ENCODE results near the gene EN2. TPM values are rescaled to one million over a fixed set of nuclear protein-coding genes. Genes with fewer than 3 reads are reported as not detected.

Gene EN2
- total and polyA plus RNA-seq, 2 of the 13 experiments (the other 11 are each of a cell fraction or from before 2014, with no cell fraction given) = not detected

DNA sequence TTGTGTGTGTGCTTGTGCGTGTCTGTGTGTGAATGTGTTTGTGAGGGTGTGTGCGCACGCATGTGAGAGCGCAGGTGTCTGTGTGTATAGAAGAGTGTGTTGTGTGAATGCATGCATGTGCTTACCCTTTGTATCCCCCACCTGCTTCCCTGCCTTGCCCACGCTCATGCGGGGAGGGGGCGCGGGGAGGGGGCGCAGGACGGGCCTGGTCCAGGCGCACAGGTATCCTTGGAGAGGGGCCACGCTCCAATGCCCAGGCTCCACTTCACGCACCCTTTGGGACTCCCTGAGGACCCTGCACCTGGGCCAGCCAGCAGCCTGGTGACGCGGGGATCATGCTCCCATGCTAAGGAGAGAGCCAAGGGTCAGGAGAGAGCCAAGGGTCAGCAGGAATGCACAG lies 47.9 kb upstream of the EN2 start:
- no peak for DNase-seq (ENCODE audit: low spot score)
- ChIA-PET CTCF (ENCODE audit: low intra/inter-chr PET ratio, low total read pairs) (no interaction called here), POLR2A (no interaction called here)
- Histone ChIP-seq H3K27me3 (ENCODE audit: control insufficient read depth in 1 of 2, insufficient read depth in 2 of 2, low read length in 2 of 2) (peaks cover 3 to 42% of the 10 kb centered on the region in 2 experiments; a peak in 4 of 5 replicates), H3K9ac (ENCODE audit: insufficient read depth, low read depth, low read length) (no peak overlapping the region), H2AFZ (ENCODE audit: low read length) (no peak overlapping the region), H3K4me3 (replicated peaks in 1 of 3; ENCODE audit: insufficient read depth in 1 of 3, low read depth in 2 of 3, low read length in 3 of 3) (no peak overlapping the region), H3K4me1 (ENCODE audit: insufficient read depth, low read length) (no peaks in the 10 kb centered on the region), H4K20me1 (ENCODE audit: insufficient read depth, low read length) (no peaks in the 10 kb centered on the region), H3K27ac (ENCODE audit: extremely low read length, insufficient read depth, low read length) (no peak overlapping the region), H3K4me2 (ENCODE audit: low read depth, low read length) (no peak overlapping the region), H3K9me3 (ENCODE audit: low read length) (no peaks in the 10 kb centered on the region), H3K36me3 (replicated peaks in 1 of 2; ENCODE audit: control insufficient read depth in 1 of 2, insufficient read depth in 2 of 2, low read length in 2 of 2) (no peaks in the 10 kb centered on the region), H3K79me2 (ENCODE audit: insufficient read depth, low read length) (no peaks in the 10 kb centered on the region)
- TF ChIP-seq ZNF562 (CRISPR knock-in tag; IDR thresholded peaks at IDR 0.05; ENCODE audit: borderline replicate concordance) (no peak), HOXA7 (CRISPR knock-in tag; IDR thresholded peaks at IDR 0.05) (no peak), SMARCC2 (IDR thresholded peaks at IDR 0.05) (no peak), ZSCAN22 (CRISPR knock-in tag; IDR thresholded peaks at IDR 0.05) (no peak), ZNF720 (CRISPR knock-in tag; IDR thresholded peaks at IDR 0.05) (no peak), NCOA5 (CRISPR knock-in tag; IDR thresholded peaks at IDR 0.05) (no peak), ADNP (CRISPR knock-in tag; IDR thresholded peaks at IDR 0.05) (no peak), SIN3A (IDR thresholded peaks at IDR 0.05; ENCODE audit: borderline replicate concordance, low read depth, low read length) (no peak), KLF9 (CRISPR knock-in tag; IDR thresholded peaks at IDR 0.05; ENCODE audit: low read depth) (no peak), PTBP1 (IDR thresholded peaks at IDR 0.05; ENCODE audit: low read depth, low read length, poor library complexity, severe bottlenecking) (no peak), MIXL1 (CRISPR knock-in tag; IDR thresholded peaks at IDR 0.05) (no peak), NFE2L1 (CRISPR knock-in tag; IDR thresholded peaks at IDR 0.05; ENCODE audit: borderline replicate concordance) (no peak), SYNCRIP (IDR thresholded peaks at IDR 0.05; ENCODE audit: insufficient read depth, low read depth, low read length) (no peak), KDM5B (CRISPR knock-in tag; IDR thresholded peaks at IDR 0.05; ENCODE audit: borderline replicate concordance) (no peak), SMAD1 (CRISPR knock-in tag; IDR thresholded peaks at IDR 0.05; ENCODE audit: borderline replicate concordance, low read depth) (no peak)
- TF ChIP-seq, protein P1, sequence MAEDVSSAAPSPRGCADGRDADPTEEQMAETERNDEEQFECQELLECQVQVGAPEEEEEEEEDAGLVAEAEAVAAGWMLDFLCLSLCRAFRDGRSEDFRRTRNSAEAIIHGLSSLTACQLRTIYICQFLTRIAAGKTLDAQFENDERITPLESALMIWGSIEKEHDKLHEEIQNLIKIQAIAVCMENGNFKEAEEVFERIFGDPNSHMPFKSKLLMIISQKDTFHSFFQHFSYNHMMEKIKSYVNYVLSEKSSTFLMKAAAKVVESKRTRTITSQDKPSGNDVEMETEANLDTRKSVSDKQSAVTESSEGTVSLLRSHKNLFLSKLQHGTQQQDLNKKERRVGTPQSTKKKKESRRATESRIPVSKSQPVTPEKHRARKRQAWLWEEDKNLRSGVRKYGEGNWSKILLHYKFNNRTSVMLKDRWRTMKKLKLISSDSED (CRISPR knock-in tag; IDR thresholded peaks at IDR 0.05) = no peak
- TF ChIP-seq, protein P2, sequence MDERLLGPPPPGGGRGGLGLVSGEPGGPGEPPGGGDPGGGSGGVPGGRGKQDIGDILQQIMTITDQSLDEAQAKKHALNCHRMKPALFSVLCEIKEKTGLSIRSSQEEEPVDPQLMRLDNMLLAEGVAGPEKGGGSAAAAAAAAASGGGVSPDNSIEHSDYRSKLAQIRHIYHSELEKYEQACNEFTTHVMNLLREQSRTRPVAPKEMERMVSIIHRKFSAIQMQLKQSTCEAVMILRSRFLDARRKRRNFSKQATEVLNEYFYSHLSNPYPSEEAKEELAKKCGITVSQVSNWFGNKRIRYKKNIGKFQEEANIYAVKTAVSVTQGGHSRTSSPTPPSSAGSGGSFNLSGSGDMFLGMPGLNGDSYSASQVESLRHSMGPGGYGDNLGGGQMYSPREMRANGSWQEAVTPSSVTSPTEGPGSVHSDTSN (CRISPR knock-in tag; IDR thresholded peaks at IDR 0.05) = no peak
- TF ChIP-seq, protein P3, sequence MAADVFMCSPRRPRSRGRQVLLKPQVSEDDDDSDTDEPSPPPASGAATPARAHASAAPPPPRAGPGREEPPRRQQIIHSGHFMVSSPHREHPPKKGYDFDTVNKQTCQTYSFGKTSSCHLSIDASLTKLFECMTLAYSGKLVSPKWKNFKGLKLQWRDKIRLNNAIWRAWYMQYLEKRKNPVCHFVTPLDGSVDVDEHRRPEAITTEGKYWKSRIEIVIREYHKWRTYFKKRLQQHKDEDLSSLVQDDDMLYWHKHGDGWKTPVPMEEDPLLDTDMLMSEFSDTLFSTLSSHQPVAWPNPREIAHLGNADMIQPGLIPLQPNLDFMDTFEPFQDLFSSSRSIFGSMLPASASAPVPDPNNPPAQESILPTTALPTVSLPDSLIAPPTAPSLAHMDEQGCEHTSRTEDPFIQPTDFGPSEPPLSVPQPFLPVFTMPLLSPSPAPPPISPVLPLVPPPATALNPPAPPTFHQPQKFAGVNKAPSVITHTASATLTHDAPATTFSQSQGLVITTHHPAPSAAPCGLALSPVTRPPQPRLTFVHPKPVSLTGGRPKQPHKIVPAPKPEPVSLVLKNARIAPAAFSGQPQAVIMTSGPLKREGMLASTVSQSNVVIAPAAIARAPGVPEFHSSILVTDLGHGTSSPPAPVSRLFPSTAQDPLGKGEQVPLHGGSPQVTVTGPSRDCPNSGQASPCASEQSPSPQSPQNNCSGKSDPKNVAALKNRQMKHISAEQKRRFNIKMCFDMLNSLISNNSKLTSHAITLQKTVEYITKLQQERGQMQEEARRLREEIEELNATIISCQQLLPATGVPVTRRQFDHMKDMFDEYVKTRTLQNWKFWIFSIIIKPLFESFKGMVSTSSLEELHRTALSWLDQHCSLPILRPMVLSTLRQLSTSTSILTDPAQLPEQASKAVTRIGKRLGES (CRISPR knock-in tag; IDR thresholded peaks at IDR 0.05; ENCODE audit: borderline replicate concordance) = no peak
- TF ChIP-seq, protein P4, sequence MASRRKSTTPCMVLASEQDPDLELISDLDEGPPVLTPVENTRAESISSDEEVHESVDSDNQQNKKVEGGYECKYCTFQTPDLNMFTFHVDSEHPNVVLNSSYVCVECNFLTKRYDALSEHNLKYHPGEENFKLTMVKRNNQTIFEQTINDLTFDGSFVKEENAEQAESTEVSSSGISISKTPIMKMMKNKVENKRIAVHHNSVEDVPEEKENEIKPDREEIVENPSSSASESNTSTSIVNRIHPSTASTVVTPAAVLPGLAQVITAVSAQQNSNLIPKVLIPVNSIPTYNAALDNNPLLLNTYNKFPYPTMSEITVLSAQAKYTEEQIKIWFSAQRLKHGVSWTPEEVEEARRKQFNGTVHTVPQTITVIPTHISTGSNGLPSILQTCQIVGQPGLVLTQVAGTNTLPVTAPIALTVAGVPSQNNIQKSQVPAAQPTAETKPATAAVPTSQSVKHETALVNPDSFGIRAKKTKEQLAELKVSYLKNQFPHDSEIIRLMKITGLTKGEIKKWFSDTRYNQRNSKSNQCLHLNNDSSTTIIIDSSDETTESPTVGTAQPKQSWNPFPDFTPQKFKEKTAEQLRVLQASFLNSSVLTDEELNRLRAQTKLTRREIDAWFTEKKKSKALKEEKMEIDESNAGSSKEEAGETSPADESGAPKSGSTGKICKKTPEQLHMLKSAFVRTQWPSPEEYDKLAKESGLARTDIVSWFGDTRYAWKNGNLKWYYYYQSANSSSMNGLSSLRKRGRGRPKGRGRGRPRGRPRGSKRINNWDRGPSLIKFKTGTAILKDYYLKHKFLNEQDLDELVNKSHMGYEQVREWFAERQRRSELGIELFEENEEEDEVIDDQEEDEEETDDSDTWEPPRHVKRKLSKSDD (CRISPR knock-in tag; IDR thresholded peaks at IDR 0.05; ENCODE audit: low read depth) = no peak
- ATAC-seq = no peak
- in situ Hi-C loops (cut with HindIII; ENCODE audit: extremely low pct_ligation_motif_present, low pct_unique_long_range_greater_than_20kb) (no loop called here), intact Hi-C loops (cut with micrococcal nuclease; ENCODE audit: unreplicated experiment) (loop anchor here (10.0 kb wide), 2 partner anchors 325 to 355 kb away; no protein-coding TSS in a partner anchor)
- FAIRE-seq = no peak
- 59% methylated on average over 7 of the region's 15 CpGs for WGBS (ENCODE audit: low lambda C conversion rate)
- BruUV-seq (replicated peaks) = no TSS peak

All from HepG2 (cell line).